HepG2 (cell line): ENCODE data around the gene H2AZ1. TPM values are rescaled to one million over a fixed set of nuclear protein-coding genes. Genes with fewer than 3 reads are reported as not detected.

ENCODE experiments used
- CTCF ChIP-seq: sonication (generic); formaldehyde crosslinking; IDR thresholded peaks from 2 replicates; pipeline ENCODE4 v1.5.0; 2020; ENCODE audit warnings: mild to moderate bottlenecking, missing genetic modification reagents, moderate library complexity
- DRAP1 ChIP-seq: IDR thresholded peaks from 2 replicates; pipeline ENCODE4 v1.6.1; 2016; ENCODE audit warnings: missing genetic modification reagents, missing compliant biosample characterization
- ELK4 ChIP-seq: sonication (generic); formaldehyde crosslinking; IDR thresholded peaks from 2 replicates; pipeline ENCODE4 v1.9.0; 2021; ENCODE audit warnings: missing genetic modification reagents, borderline replicate concordance
- HDAC2 ChIP-seq: sonication (generic); formaldehyde crosslinking; IDR thresholded peaks from 2 replicates; pipeline ENCODE4 v1.4.0; 2020; ENCODE audit warnings: missing genetic modification reagents
- KAT8 ChIP-seq: IDR thresholded peaks from 2 replicates; pipeline ENCODE4 v1.6.1; 2016; ENCODE audit warnings: missing genetic modification reagents, missing compliant biosample characterization
- KMT2B ChIP-seq: IDR thresholded peaks from 2 replicates; pipeline ENCODE4 v1.6.1; 2016; ENCODE audit warnings: missing genetic modification reagents, missing compliant biosample characterization
- NFATC3 ChIP-seq: sonication (generic); formaldehyde crosslinking; IDR thresholded peaks from 2 replicates; pipeline ENCODE4 v1.5.1; 2020; ENCODE audit warnings: mild to moderate bottlenecking, missing genetic modification reagents
- NKX3-1 ChIP-seq: sonication (generic); formaldehyde crosslinking; IDR thresholded peaks from 2 replicates; pipeline ENCODE4 v1.5.0; 2020; ENCODE audit warnings: missing genetic modification reagents
- RARG ChIP-seq: sonication (generic); formaldehyde crosslinking; IDR thresholded peaks from 2 replicates; pipeline ENCODE4 v1.4.0; 2020; ENCODE audit warnings: low read depth, mild to moderate bottlenecking, missing genetic modification reagents
- SMARCE1 ChIP-seq: fragments of 450-650 bp; IDR thresholded peaks from 2 replicates; pipeline ENCODE4 v1.6.1; 2017; ENCODE audit warnings: borderline replicate concordance
- TAF1 ChIP-seq: sonication (generic); formaldehyde crosslinking; IDR thresholded peaks from 2 replicates; pipeline ENCODE4 v1.4.0; 2020; ENCODE audit warnings: missing genetic modification reagents
- TFDP1 ChIP-seq: IDR thresholded peaks from 2 replicates; pipeline ENCODE4 v1.6.1; 2016; ENCODE audit warnings: missing compliant biosample characterization, missing genetic modification reagents, borderline replicate concordance
- YEATS2 ChIP-seq: sonication (generic); formaldehyde crosslinking; IDR thresholded peaks from 2 replicates; pipeline ENCODE4 v1.4.0; 2020; ENCODE audit warnings: missing genetic modification reagents, borderline replicate concordance
- ZNF18 ChIP-seq: sonication (generic); formaldehyde crosslinking; IDR thresholded peaks from 2 replicates; pipeline ENCODE4 v1.8.0; 2022; ENCODE audit warnings: mild to moderate bottlenecking, missing genetic modification reagents; ENCODE audit not compliant: insufficient replicate concordance
- ZNF280B ChIP-seq: sonication (generic); formaldehyde crosslinking; IDR thresholded peaks from 2 replicates; pipeline ENCODE4 v1.5.0; 2020; ENCODE audit warnings: missing genetic modification reagents, mild to moderate bottlenecking, borderline replicate concordance
- ZNF34 ChIP-seq: sonication (generic); formaldehyde crosslinking; IDR thresholded peaks from 2 replicates; pipeline ENCODE4 v1.4.0; 2020; ENCODE audit warnings: mild to moderate bottlenecking, missing genetic modification reagents, borderline replicate concordance
- ZNF614 ChIP-seq: IDR thresholded peaks from 2 replicates; pipeline ENCODE4 v1.6.1; 2018; ENCODE audit warnings: missing biosample characterization, missing genetic modification reagents, inconsistent platforms, borderline replicate concordance
- ZNF768 ChIP-seq: sonication (generic); formaldehyde crosslinking; IDR thresholded peaks from 2 replicates; pipeline ENCODE4 v1.4.0; 2020; ENCODE audit warnings: missing genetic modification reagents
- ZNF781 ChIP-seq: sonication (generic); formaldehyde crosslinking; IDR thresholded peaks from 2 replicates; pipeline ENCODE4 v1.5.1; 2020; ENCODE audit warnings: borderline replicate concordance, mild to moderate bottlenecking, missing genetic modification reagents; ENCODE audit errors: not compliant biosample characterization
- ZNF841 ChIP-seq: sonication (generic); formaldehyde crosslinking; IDR thresholded peaks from 2 replicates; pipeline ENCODE4 v1.8.1; 2023; ENCODE audit warnings: missing genetic modification reagents, borderline replicate concordance
- ZNF891 ChIP-seq: sonication (generic); formaldehyde crosslinking; IDR thresholded peaks from 2 replicates; pipeline ENCODE4 v1.5.0; 2020; ENCODE audit warnings: mild to moderate bottlenecking, missing genetic modification reagents
- polyA plus RNA-seq, 8 experiments: library from polyadenylated mRNA; depleted of rRNA in 3 of 8; stranded (reverse) in 7 of 8; unstranded in 1 of 8; fragments of >200 nt; fragmentation: Illumina TruSeq in 4 of 8; extraction: Trizol in 4 of 8; gene quantifications; 2 replicates each; pipeline versions ENCODE4 v1.2.1 to v1.2.3, GENCODE V29; 2011 to 2016; ENCODE audit warnings: low read depth in 4 of 8, missing spikeins in 1 of 8, mixed read lengths in 1 of 8; ENCODE audit not compliant: insufficient read depth in 1 of 8
- total RNA-seq, 5 experiments: library from RNA; depleted of rRNA; stranded (reverse); fragments of >200 nt; fragmentation: Illumina TruSeq; extraction: Trizol; gene quantifications; 2 replicates each; pipeline ENCODE4 v1.2.3, GENCODE V29; 2016; ENCODE audit warnings: low read depth in 1 of 5

Gene H2AZ1
- total and polyA plus RNA-seq, 2 of the 13 experiments (the other 11 are each of a cell fraction or from before 2014, with no cell fraction given), result 301 to 574 TPM

GRCh38 chr4:99949999-99950912, at the start of gene H2AZ1 (continued):
- TF ChIP-seq DRAP1 (CRISPR knock-in tag) (peak; percentile 97), HDAC2 (CRISPR knock-in tag) (peak; percentile 32; the same call in 1 of the 2 replicates), TAF1 (peak; percentile 92), ZNF891 (no peak), ZNF841 (CRISPR knock-in tag) (no peak), ELK4 (CRISPR knock-in tag) (no peak), ZNF34 (no peak), TFDP1 (CRISPR knock-in tag) (peak; percentile 98), ZNF18 (CRISPR knock-in tag) (no peak), RARG (no peak), NFATC3 (CRISPR knock-in tag) (no peak), KMT2B (CRISPR knock-in tag) (no peak; the same call in 1 of the 2 replicates), NKX3-1 (no peak), ZNF614 (CRISPR knock-in tag) (no peak; the same call in 1 of the 2 replicates), SMARCE1 (no peak), KAT8 (no peak), CTCF (CRISPR knock-in tag) (0 out of 2 replicates have a peak, but pooled peaks have one; percentile 5), ZNF280B (CRISPR knock-in tag) (no peak), ZNF768 (CRISPR knock-in tag) (peak; percentile 50; the same call in 1 of the 2 replicates), YEATS2 (CRISPR knock-in tag) (peak; percentile 80), ZNF781 (CRISPR knock-in tag) (peak; percentile 70)
